C1 segment of cervical spinal cord (tissue), 14 donors: ENCODE results near the gene MRPS35.

Source experiments
- DNase-seq, 14 donors: peaks; one replicate each; lab custom pipeline; 2025; lab: John Stamatoyannopoulos, UW

The MRPS35 gene

GRCh38 chr12:27772328-27773049, 61.9 kb downstream of the MRPS35 start:
- no peak for DNase-seq

GRCh38 chr12:27777141-27777540, 66.5 kb downstream of the MRPS35 start:
- DNase-seq, result peak in 8 of 14 donors; percentile 7 to 38 (median 20)

GRCh38 chr12:27778206-27778605, 67.6 kb downstream of the MRPS35 start:
- DNase-seq, result no peak

GRCh38 chr12:27779416-27779919, 68.8 kb downstream of the MRPS35 start:
- DNase-seq, result peak in 12 of 14 donors; percentile 33 to 77 (median 58)

GRCh38 chr12:27779920-27780611, 69.4 kb downstream of the MRPS35 start, which contains the start of the genes KLHL42 and MANSC4:
KLHL42 (plus strand) TSS chr12:27780233; CDS start chr12:27780331, 98 bp downstream.
MANSC4 (minus strand) TSS chr12:27780236; CDS start chr12:27771276, 8,960 bp downstream.
- DNase-seq, result peak in 13 of 14 donors; percentile 49 to 89 (median 74)

- DNase-seq, result peak in 8 of 14 donors; percentile 39 to 73 (median 52)
Measured at GRCh38 chr12:27780612-27781408, 70.2 kb downstream of the MRPS35 start.

GRCh38 chr12:27781680-27782079, 71.0 kb downstream of the MRPS35 start:
- DNase-seq, result peak in 1 of 14 donors; percentile 5

- DNase-seq, result no peak
Measured at GRCh38 chr12:27782481-27782880, 71.8 kb downstream of the MRPS35 start.

GRCh38 chr12:27785882-27786570, 75.4 kb downstream of the MRPS35 start:
- DNase-seq, result no peak

GRCh38 chr12:27787559-27787958, 76.9 kb downstream of the MRPS35 start:
- no peak for DNase-seq

GRCh38 chr12:27790179-27790578, 79.5 kb downstream of the MRPS35 start:
- DNase-seq, result no peak

- no peak for DNase-seq
Measured at GRCh38 chr12:27794818-27795584, 84.4 kb downstream of the MRPS35 start.

- DNase-seq, result no peak
Measured at GRCh38 chr12:27796128-27796527, 85.5 kb downstream of the MRPS35 start.

GRCh38 chr12:27797301-27798025, 86.8 kb downstream of the MRPS35 start:
- no peak for DNase-seq

- no peak for DNase-seq
Measured at GRCh38 chr12:27800819-27801218, 90.2 kb downstream of the MRPS35 start.

- DNase-seq, result no peak
Measured at GRCh38 chr12:27801630-27802029, 91.0 kb downstream of the MRPS35 start.

- no peak for DNase-seq
Measured at GRCh38 chr12:27802511-27802910, 91.9 kb downstream of the MRPS35 start.

- DNase-seq, result no peak
Measured at GRCh38 chr12:27802936-27803335, 92.3 kb downstream of the MRPS35 start.

GRCh38 chr12:27805238-27805637, 94.6 kb downstream of the MRPS35 start:
- DNase-seq, result no peak
